SK-N-SH (cell line): ENCODE results near the gene CADM3. TPM values are rescaled to one million over a fixed set of nuclear protein-coding genes. Genes with fewer than 3 reads are reported as not detected.

Experiments
- CTCF ChIA-PET: fragments of 300-600, 350-600 bp; formaldehyde crosslinking; extraction: SDS; loops from one replicate; lab custom pipeline; 2021; lab: Yijun Ruan, JAX
- POLR2A ChIA-PET: fragments of 350-600 bp; sonication (Branson Sonifier 250); formaldehyde crosslinking; extraction: SDS; loops from one replicate; lab custom pipeline; 2020; ENCODE audit warnings: antibody characterized with exemption, inconsistent platforms; lab: Yijun Ruan, JAX
- DNase-seq: peaks from one replicate; pipeline ENCODE4 v3.0.0; 2012
- H2AFZ ChIP-seq: fragments of 200-600 bp; sonication (generic); 2 replicates; pipeline ENCODE4 v1.8.1; 2016; ENCODE audit warnings: antibody characterized with exemption, mild to moderate bottlenecking, low read depth
- H3F3A ChIP-seq: fragments of 200-600 bp; sonication (generic); replicated peaks from 2 replicates; pipeline ENCODE3; 2016; ENCODE audit warnings: antibody characterized with exemption, mild to moderate bottlenecking; ENCODE audit not compliant: insufficient read depth
- H3K27ac ChIP-seq, 2 experiments: fragments of 200-500 bp in 1 of 2; fragments of 200-600 bp in 1 of 2; sonication (Bioruptor generic) in 1 of 2; sonication (generic), shearing (Covaris generic) in 1 of 2; 2 replicates each; pipeline versions ENCODE4 v1.5.1 to v1.6.1; 2014 to 2016; ENCODE audit warnings: low read depth in 2 of 2, inconsistent platforms in 1 of 2, low read length in 1 of 2, mild to moderate bottlenecking in 1 of 2, mixed read lengths in 1 of 2
- H3K27me3 ChIP-seq: fragments of 200-600 bp; sonication (generic), shearing (Covaris generic); 2 replicates; pipeline ENCODE4 v1.6.1; 2016; ENCODE audit warnings: mixed run types; ENCODE audit not compliant: insufficient read depth
- H3K36me3 ChIP-seq, 2 experiments: fragments of 200-500 bp in 1 of 2; fragments of 200-600 bp in 1 of 2; sonication (Bioruptor generic) in 1 of 2; sonication (generic) in 1 of 2; replicated peaks in 1 of 2; 2 replicates each; pipeline versions ENCODE3 to v1.5.1; 2014 to 2016; ENCODE audit warnings: low read length in 1 of 2, mild to moderate bottlenecking in 1 of 2; ENCODE audit not compliant: insufficient read depth in 2 of 2, control insufficient read depth in 1 of 2
- H3K4me1 ChIP-seq, 2 experiments: fragments of 200-500 bp in 1 of 2; fragments of 200-600 bp in 1 of 2; sonication (Bioruptor generic) in 1 of 2; sonication (generic), shearing (Covaris generic) in 1 of 2; 2 replicates each; pipeline versions ENCODE4 v1.5.1 to v1.6.1; 2014 to 2016; ENCODE audit warnings: low read depth in 1 of 2, low read length in 1 of 2, mixed run types in 1 of 2; ENCODE audit not compliant: insufficient read depth in 2 of 2, control insufficient read depth in 1 of 2
- H3K4me2 ChIP-seq: fragments of 200-600 bp; sonication (generic), shearing (Covaris generic); 2 replicates; pipeline ENCODE4 v1.6.1; 2017; ENCODE audit warnings: mixed run types
- H3K4me3 ChIP-seq, 2 experiments: fragments of 200-500 bp in 1 of 2; fragments of 200-600 bp in 1 of 2; sonication (Bioruptor generic) in 1 of 2; sonication (generic), shearing (Covaris generic) in 1 of 2; 2 replicates each; pipeline versions ENCODE4 v1.5.1 to v1.8.1; 2014 to 2016; ENCODE audit warnings: low read depth in 2 of 2, inconsistent platforms in 1 of 2, low read length in 1 of 2, mild to moderate bottlenecking in 1 of 2, mixed read lengths in 1 of 2, moderate library complexity in 1 of 2
- H3K79me2 ChIP-seq: fragments of 200-600 bp; sonication (generic); 2 replicates; pipeline ENCODE4 v1.8.1; 2017; ENCODE audit warnings: mild to moderate bottlenecking; ENCODE audit not compliant: insufficient read depth
- H3K9ac ChIP-seq: fragments of 200-600 bp; sonication (generic); 2 replicates; pipeline ENCODE4 v1.6.1; 2017; ENCODE audit warnings: mixed run types
- H3K9me2 ChIP-seq: fragments of 200-600 bp; sonication (generic); 2 replicates; pipeline ENCODE4 v1.6.1; 2017; ENCODE audit warnings: mixed run types
- H3K9me3 ChIP-seq: fragments of 200-600 bp; sonication (generic); 2 replicates; pipeline ENCODE4 v1.6.1; 2017; ENCODE audit warnings: mixed run types, mild to moderate bottlenecking, moderate library complexity
- H4K20me1 ChIP-seq: fragments of 200-600 bp; sonication (generic); 2 replicates; pipeline ENCODE4 v1.6.1; 2017; ENCODE audit warnings: mild to moderate bottlenecking, mixed run types; ENCODE audit not compliant: insufficient read depth
- CHD2 ChIP-seq: fragments of 150-350 bp; IDR thresholded peaks from 2 replicates; pipeline ENCODE4 v1.6.1; 2018; ENCODE audit warnings: low read length; ENCODE audit not compliant: partially characterized antibody
- EP300 ChIP-seq, 2 experiments: IDR thresholded peaks; 2 replicates each; pipeline versions ENCODE4 v1.4.0 to v1.6.1; 2012; ENCODE audit warnings: borderline replicate concordance in 1 of 2, low read depth in 1 of 2, low read length in 1 of 2
- EZH2phosphoT487 ChIP-seq: fragments of 200-600 bp; sonication (generic); IDR thresholded peaks from 2 replicates; pipeline ENCODE4 v1.6.1; 2017; ENCODE audit warnings: low read depth, mixed run types, mild to moderate bottlenecking, antibody characterized with exemption, moderate library complexity, borderline replicate concordance
- FOSL2 ChIP-seq: IDR thresholded peaks from 2 replicates; pipeline ENCODE4 v1.4.0; 2012; ENCODE audit warnings: low read depth, mild to moderate bottlenecking, moderate library complexity, borderline replicate concordance
- FOXJ3 ChIP-seq: sonication (generic); formaldehyde crosslinking; IDR thresholded peaks from 2 replicates; pipeline ENCODE4 v1.5.1; 2020; ENCODE audit warnings: mild to moderate bottlenecking, missing genetic modification reagents
- FOXM1 ChIP-seq: IDR thresholded peaks from 2 replicates; pipeline ENCODE4 v1.4.0; 2012; ENCODE audit warnings: low read depth, mild to moderate bottlenecking
- GABPA ChIP-seq: IDR thresholded peaks from 2 replicates; pipeline ENCODE4 v1.4.0; 2012; ENCODE audit warnings: low read depth, mild to moderate bottlenecking
- GATA2 ChIP-seq: sonication (generic); formaldehyde crosslinking; IDR thresholded peaks from 2 replicates; pipeline ENCODE4 v1.5.0; 2020; ENCODE audit warnings: mild to moderate bottlenecking, missing genetic modification reagents
- JUND ChIP-seq: IDR thresholded peaks from 2 replicates; pipeline ENCODE4 v1.4.0; 2012
- MXI1 ChIP-seq: IDR thresholded peaks from 2 replicates; pipeline ENCODE4 v1.6.1; 2012; ENCODE audit warnings: mild to moderate bottlenecking, low read depth, low read length, improper control_type of control experiment
- NFIC ChIP-seq: IDR thresholded peaks from 2 replicates; pipeline ENCODE4 v1.4.0; 2012; ENCODE audit warnings: borderline replicate concordance
- POLR2AphosphoS5 ChIP-seq: IDR thresholded peaks from 2 replicates; pipeline ENCODE4 v1.6.1; 2012; ENCODE audit warnings: low read depth, low read length
- RCOR1 ChIP-seq: fragments of 150-350 bp; IDR thresholded peaks from 2 replicates; pipeline ENCODE4 v1.6.1; 2017; ENCODE audit warnings: antibody characterized with exemption, low read length
- RFX5 ChIP-seq: IDR thresholded peaks from 2 replicates; pipeline ENCODE4 v1.6.1; 2012; ENCODE audit warnings: mild to moderate bottlenecking, improper control_type of control experiment, low read length
- SIN3A ChIP-seq: IDR thresholded peaks from 2 replicates; pipeline ENCODE4 v1.6.1; 2012; ENCODE audit warnings: low read depth, mild to moderate bottlenecking, low read length, moderate library complexity, borderline replicate concordance
- SMC3 ChIP-seq: IDR thresholded peaks from 2 replicates; pipeline ENCODE4 v1.6.1; 2012; ENCODE audit warnings: low read depth, low read length, improper control_type of control experiment
- TEAD4 ChIP-seq: IDR thresholded peaks from 2 replicates; pipeline ENCODE4 v1.4.0; 2012; ENCODE audit warnings: mild to moderate bottlenecking, borderline replicate concordance; ENCODE audit not compliant: insufficient read depth
- YY1 ChIP-seq: IDR thresholded peaks from 2 replicates; pipeline ENCODE4 v1.4.0; 2012; ENCODE audit warnings: low read depth, mild to moderate bottlenecking
- WGBS: methylation state at CpG from one replicate; pipeline ENCODE4 v1.1.6; 2017; ENCODE audit warnings: low lambda C conversion rate; 5-methylcytosine and 5-hydroxymethylcytosine counted together
- polyA plus RNA-seq, 3 experiments: library from polyadenylated mRNA; depleted of rRNA; stranded (reverse); fragments of >200 nt; gene quantifications; 2 replicates each; pipeline ENCODE4 v1.2.3, GENCODE V29; 2012
- TF ChIP-seq, protein P1 (sequence below): IDR thresholded peaks from 2 replicates; pipeline ENCODE4 v1.4.0; 2012; ENCODE audit warnings: low read depth, borderline replicate concordance
- TF ChIP-seq, protein P2 (sequence below): fragments of 200-600 bp; sonication (generic); IDR thresholded peaks from 2 replicates; pipeline ENCODE4 v1.6.1; 2017; ENCODE audit warnings: antibody characterized with exemption, mild to moderate bottlenecking, moderate library complexity
- TF ChIP-seq, protein P3 (sequence below): IDR thresholded peaks from 2 replicates; pipeline ENCODE4 v1.4.0; 2012; ENCODE audit warnings: low read depth, borderline replicate concordance

Gene CADM3
- polyA plus RNA-seq, 1 of the 3 experiments (the other 2 are of a cell fraction), result 0.94 TPM

DNA sequence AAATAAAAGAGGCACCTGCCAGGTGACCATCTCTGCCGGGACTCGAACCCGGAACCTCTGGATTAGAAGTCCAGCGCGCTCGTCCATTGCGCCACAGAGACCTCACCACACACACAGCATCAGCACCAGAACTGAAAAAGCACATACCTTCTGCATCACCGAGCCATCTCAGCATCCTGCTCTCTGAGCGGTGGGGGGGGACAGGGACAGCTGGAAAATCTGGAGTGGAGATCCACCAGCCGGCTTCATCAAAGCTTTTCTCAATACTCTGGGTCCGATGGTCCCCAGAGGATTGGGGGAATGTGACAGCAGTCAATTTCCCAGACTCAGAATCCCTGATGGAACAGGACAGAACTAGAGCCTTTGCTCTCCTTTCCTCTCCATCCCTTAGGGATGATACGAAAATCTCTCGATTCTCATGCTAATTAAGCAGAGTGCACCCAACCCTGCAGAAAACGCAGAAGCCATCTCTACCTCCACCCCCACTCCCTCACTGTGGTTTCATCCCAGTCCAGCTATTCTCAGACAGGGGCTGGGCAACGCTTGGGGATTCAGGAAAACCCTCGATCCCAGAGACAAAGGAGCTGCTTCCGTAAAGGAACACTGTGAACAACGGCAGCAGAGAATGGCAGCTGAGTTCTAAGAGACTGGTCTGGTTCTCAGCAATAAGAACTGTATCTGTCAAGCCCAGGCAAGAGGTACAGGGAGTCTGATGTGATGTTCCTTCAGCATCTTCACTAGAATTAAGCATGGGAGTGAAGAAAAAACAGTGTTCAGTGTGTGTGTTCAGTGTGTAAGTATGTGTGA is 29.6 kb upstream of the CADM3 start (continued):
- TF ChIP-seq GATA2 (CRISPR knock-in tag) (no peak), EZH2phosphoT487 (no peak), FOXM1 (no peak), SIN3A (0 out of 2 replicates have a peak, but pooled peaks have one; percentile 38), JUND (peak; percentile 47; the same call in 1 of the 2 replicates), POLR2AphosphoS5 (no peak), CHD2 (no peak), TEAD4 (peak; percentile 92), MXI1 (no peak), RCOR1 (no peak)
- TF ChIP-seq, protein P1, sequence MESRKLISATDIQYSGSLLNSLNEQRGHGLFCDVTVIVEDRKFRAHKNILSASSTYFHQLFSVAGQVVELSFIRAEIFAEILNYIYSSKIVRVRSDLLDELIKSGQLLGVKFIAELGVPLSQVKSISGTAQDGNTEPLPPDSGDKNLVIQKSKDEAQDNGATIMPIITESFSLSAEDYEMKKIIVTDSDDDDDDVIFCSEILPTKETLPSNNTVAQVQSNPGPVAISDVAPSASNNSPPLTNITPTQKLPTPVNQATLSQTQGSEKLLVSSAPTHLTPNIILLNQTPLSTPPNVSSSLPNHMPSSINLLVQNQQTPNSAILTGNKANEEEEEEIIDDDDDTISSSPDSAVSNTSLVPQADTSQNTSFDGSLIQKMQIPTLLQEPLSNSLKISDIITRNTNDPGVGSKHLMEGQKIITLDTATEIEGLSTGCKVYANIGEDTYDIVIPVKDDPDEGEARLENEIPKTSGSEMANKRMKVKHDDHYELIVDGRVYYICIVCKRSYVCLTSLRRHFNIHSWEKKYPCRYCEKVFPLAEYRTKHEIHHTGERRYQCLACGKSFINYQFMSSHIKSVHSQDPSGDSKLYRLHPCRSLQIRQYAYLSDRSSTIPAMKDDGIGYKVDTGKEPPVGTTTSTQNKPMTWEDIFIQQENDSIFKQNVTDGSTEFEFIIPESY, result no peak

DNA sequence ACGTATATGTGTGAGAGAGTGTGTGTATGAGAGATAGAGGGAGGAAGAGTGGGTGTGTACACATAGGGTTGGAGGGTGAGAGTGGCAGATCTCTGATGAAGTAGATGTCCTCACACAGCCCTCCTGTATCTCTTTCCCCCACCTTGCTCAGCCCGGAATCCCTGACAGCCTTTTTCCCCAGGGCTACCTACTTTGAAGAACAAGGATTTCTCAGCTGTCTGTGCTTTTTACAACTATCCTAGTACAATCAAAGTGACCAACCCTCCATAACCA is 29.1 kb upstream of the CADM3 start:
- no peaks in the 10 kb centered on the region for H3K9me2 ChIP-seq
- H3K4me3 ChIP-seq, result peak overlapping the region; percentile 44 to 69
- CTCF ChIA-PET, result interaction anchor here (0.6 to 15.7 kb wide), 5 partner anchors 10 to 751 kb away, joined by 3 to 481 read pairs (median 15); partner anchors contain the start of gene ACKR1
- DNase-seq, result peak; percentile 7
- POLR2A ChIA-PET, result no interaction called here
- no peaks in the 10 kb centered on the region for H3K36me3 ChIP-seq
- H3K27me3 ChIP-seq, result peaks cover 28% of the 10 kb centered on the region
- H3K27ac ChIP-seq, result 0 out of 4 replicates have a peak overlapping the region, but pooled peaks of 1 of the 2 experiments have one; percentile 6
- H3F3A ChIP-seq, result no peaks in the 10 kb centered on the region
- H2AFZ ChIP-seq, result peak overlapping the region; percentile 77; the same call in 1 of the 2 replicates
- no peaks in the 10 kb centered on the region for H3K79me2 ChIP-seq
- TF ChIP-seq YY1 (no peak), NFIC (no peak), SIN3A (no peak), EZH2phosphoT487 (no peak), FOSL2 (no peak), JUND (no peak), GABPA (no peak), RFX5 (no peak), RCOR1 (no peak), FOXJ3 (CRISPR knock-in tag) (no peak), SMC3 (no peak), EP300 (IDR thresholded peaks at IDR 0.05; ENCODE audit: borderline replicate concordance in 1 of 2, low read depth in 1 of 2, low read length in 1 of 2) (no peak)
- TF ChIP-seq, protein P2, sequence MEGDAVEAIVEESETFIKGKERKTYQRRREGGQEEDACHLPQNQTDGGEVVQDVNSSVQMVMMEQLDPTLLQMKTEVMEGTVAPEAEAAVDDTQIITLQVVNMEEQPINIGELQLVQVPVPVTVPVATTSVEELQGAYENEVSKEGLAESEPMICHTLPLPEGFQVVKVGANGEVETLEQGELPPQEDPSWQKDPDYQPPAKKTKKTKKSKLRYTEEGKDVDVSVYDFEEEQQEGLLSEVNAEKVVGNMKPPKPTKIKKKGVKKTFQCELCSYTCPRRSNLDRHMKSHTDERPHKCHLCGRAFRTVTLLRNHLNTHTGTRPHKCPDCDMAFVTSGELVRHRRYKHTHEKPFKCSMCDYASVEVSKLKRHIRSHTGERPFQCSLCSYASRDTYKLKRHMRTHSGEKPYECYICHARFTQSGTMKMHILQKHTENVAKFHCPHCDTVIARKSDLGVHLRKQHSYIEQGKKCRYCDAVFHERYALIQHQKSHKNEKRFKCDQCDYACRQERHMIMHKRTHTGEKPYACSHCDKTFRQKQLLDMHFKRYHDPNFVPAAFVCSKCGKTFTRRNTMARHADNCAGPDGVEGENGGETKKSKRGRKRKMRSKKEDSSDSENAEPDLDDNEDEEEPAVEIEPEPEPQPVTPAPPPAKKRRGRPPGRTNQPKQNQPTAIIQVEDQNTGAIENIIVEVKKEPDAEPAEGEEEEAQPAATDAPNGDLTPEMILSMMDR, result no peak
- TF ChIP-seq, protein P1, result no peak
- TF ChIP-seq, protein P3, sequence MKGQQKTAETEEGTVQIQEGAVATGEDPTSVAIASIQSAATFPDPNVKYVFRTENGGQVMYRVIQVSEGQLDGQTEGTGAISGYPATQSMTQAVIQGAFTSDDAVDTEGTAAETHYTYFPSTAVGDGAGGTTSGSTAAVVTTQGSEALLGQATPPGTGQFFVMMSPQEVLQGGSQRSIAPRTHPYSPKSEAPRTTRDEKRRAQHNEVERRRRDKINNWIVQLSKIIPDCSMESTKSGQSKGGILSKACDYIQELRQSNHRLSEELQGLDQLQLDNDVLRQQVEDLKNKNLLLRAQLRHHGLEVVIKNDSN, result no peak
- no peaks in the 10 kb centered on the region for H3K9me3 ChIP-seq
- 0% methylated on average over 2 of the region's 2 CpGs for WGBS
- H3K9ac ChIP-seq, result no peak overlapping the region
- H3K4me1 ChIP-seq, result no peaks in the 10 kb centered on the region; a peak in 1 of 4 replicates
- H4K20me1 ChIP-seq, result no peaks in the 10 kb centered on the region
- peak overlapping the region; percentile 76 for H3K4me2 ChIP-seq
